A549 treated with AZD2906 at 1 μM for 4 hours (cell line): Measurements from ENCODE around the gene C3orf33. TPM values are rescaled to one million over a fixed set of nuclear protein-coding genes. Genes with fewer than 3 reads are reported as not detected.

ENCODE experiments used
- total RNA-seq: library from RNA; stranded (reverse); fragments of 200-300 nt; extraction: Qiagen RNA extraction; gene quantifications from 5 replicates; pipeline ENCODE4 v1.2.3, GENCODE V29; 2022

The C3orf33 gene, protein sequence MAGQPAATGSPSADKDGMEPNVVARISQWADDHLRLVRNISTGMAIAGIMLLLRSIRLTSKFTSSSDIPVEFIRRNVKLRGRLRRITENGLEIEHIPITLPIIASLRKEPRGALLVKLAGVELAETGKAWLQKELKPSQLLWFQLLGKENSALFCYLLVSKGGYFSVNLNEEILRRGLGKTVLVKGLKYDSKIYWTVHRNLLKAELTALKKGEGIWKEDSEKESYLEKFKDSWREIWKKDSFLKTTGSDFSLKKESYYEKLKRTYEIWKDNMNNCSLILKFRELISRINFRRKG
- total RNA-seq = 5.0 to 6.5 TPM (median 6.0 TPM) in 5 replicates

DNA sequence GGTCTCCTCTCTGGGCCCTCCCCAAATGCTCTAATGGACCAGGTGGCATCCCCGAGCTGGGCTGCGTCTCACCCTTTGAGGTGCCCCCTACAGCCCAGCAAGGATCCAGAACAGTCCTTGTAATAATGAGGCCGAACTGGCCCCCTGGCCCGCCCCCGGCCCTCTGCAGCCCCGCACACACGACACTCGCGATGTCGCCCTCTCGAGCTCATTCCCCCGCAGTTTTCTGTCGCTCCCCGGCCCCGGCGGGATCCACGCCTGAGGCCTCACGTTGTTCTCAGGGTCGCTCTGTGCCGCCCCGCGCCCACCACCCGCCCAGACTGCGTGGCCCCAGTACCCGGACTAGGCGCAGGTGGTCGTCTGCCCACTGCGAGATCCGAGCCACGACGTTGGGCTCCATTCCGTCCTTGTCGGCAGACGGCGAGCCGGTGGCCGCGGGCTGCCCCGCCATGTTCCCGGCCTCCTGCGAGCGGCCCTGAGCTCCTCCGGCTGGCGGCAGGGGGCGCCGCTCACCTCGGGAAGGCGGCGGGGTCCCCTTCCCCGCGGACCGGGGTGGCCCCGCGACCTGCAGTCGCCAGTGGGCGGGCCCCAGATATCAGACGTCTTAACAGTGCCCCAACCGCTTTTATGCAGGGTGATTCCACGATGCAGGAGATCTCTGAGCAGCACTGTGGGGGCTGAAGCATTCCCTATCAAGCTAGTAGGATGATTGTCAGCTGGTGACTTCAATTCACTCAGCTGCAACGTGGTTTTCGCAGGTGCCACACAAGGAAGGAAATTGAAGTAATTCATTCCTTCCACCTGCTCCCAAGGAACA, at the start of gene C3orf33:
Gene C3orf33, minus strand, starts transcription at position 477 of the 817 bp plus-strand sequence. Its CDS starts 26 bp downstream, at position 451.

DNA sequence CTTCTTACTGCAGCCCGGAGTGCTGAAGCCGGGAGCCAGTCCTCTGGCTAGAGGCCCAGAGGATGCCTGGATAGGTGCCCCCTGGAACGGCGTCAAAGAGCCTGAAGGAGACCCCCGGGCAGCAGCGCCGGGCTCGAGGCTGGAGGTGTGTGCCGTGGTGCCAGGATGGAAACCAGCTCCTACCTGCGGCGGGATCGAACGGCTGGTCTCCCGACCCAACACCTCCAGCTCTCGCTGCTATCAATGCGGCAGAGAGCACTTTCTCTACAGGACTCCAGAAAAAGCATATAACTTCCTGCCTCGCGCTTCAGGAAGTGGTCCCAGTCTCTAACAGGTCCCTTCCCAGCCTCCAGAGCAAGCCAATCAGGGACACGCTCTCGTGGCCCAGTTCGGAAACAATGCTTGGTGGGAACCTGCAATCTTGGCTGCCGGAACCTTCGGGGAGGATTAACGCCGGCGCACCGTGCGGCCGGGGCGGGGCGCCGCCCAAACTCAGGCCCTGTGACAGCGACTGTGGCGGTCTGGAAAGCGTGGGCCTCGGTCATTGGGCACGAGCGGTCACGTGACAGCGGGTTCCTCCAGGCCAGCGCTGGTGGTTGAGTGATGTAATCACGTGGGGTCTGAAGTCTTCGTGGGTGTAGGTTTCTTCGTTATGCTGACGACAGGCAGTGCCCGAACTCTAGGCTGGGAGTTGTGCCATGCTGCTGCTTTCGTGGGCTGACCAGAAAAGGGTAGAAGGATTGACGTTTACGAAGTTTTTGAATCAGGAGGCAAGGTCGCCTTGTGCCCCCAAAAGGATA, 48.3 kb upstream of the C3orf33 start, which contains the start of gene SLC33A1:
Gene SLC33A1, minus strand, starts transcription at position 287 of the 800 bp plus-strand sequence. CDS start 430 bp downstream, outside the sequence.

DNA sequence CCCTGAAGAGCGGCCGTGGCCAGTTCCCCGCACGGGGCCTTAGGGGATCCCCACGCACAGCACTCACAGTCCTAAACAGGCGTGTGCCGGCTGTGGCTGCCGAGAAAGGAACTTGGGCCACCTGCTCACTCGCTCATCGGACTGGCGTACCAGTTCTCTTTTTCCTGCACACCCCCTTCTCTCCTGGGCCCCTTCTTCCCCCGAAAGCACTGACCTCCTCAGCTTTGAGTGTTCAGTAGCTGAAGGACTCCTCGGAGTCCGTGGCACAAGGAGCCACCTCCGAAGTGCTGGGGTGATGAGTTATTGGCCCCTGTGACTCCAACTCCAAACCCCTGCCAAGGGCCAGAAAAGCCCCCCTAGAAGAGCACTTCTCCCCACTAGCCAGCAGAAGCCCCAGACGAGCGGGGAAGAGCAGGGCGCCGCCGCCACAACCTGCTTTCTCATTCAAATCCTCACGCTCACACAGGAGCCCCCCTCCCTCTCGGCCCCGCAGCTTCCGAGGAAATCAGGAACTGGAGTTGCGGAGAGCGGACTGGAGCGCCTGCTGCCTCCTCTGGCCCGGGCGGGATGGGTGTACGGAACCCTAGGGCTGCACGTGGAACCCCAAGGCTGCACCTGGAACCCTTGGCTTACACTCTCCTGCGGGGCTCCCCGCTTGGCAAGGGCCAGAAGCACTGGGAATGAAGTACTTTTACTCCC, 61.3 kb downstream of the C3orf33 start, which contains the start of gene PLCH1:
Gene PLCH1, minus strand, starts transcription at position 446 of the 699 bp plus-strand sequence. CDS start 40,847 bp downstream, outside the sequence.

Other genes starting within 250 kb of the C3orf33 start
- gene PLCH1, start 61.2 kb downstream of the C3orf33 start, total RNA-seq = 0.72 to 0.92 TPM (median 0.85 TPM) in 5 replicates
- 12.9 to 15.4 TPM (median 14.1 TPM) in 5 replicates for gene SLC33A1, start 48.1 kb upstream of the C3orf33 start, total RNA-seq
- 70.0 to 88.5 TPM (median 74.8 TPM) in 5 replicates for gene GMPS, start 64.4 kb upstream of the C3orf33 start, total RNA-seq